ENCODE data around the gene HLA-B. TPM values are rescaled to one million over a fixed set of nuclear protein-coding genes. Genes with fewer than 3 reads are reported as not detected.

The HLA-B gene
- total RNA-seq, 6 experiments from 2014 or later: 232 to 1,122 (median 585) TPM

DNA sequence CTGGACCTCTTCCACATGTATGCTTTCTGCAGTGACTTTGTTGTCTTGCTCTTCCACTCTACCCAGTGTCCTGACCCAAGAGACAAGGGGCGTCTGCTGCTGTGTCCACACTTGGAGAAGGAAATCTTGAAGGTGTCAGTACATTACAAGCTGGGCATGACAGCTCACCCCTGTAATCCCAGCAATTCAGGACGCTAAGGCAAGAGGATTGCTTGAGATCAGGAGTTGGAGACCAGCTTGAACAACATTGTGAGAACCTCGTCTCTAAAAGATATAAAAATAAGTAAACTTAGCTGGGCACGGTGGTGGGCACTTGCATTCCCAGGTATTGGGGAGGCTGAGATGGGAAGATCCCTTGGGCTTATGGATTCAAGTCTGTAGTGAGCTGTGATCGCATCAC, 5.8 kb upstream of the HLA-B start:
- WGBS (ENCODE audit: insufficient coverage, low coverage, low lambda C conversion rate, missing lambda C conversion rate): 60% methylated on average over 5 of the region's 5 CpGs
- TF ChIP-seq CTCF (IDR thresholded peaks at IDR 0.05) (no peak), POLR2A (IDR thresholded peaks at IDR 0.05) (no peak)
- Histone ChIP-seq H3K36me3 (no peaks in the 10 kb centered on the region), H3K4me1 (no peaks in the 10 kb centered on the region), H3K9me3 (no peaks in the 10 kb centered on the region), H3K27me3 (no peaks in the 10 kb centered on the region), H3K27ac (no peak overlapping the region), H3K4me3 (no peak overlapping the region)
- intact Hi-C loops (cut with DNase I): loop anchor here in 1 of 2 donors (5.0 kb wide), 1 partner anchor 165 kb away; no protein-coding TSS in a partner anchor
- no peak for DNase-seq
- no peak for ATAC-seq

GRCh38 chr6:31359581-31359980, 2.6 kb upstream of the HLA-B start:
- peaks cover 0 to 2% (median 0%) of the 10 kb centered on the region in 4 donors for H3K36me3 ChIP-seq
- TF ChIP-seq POLR2A (IDR thresholded peaks at IDR 0.05) (no peak), CTCF (IDR thresholded peaks at IDR 0.05) (no peak)
- intact Hi-C loops (cut with DNase I): loop anchor here in 1 of 2 donors (10.0 kb wide), 1 partner anchor 75 kb away; no protein-coding TSS in a partner anchor
- no peaks in the 10 kb centered on the region for H3K27me3 ChIP-seq
- ATAC-seq (no peak), DNase-seq (no peak)
- H3K27ac ChIP-seq: no peak overlapping the region
- WGBS (ENCODE audit: insufficient coverage, low coverage, low lambda C conversion rate, missing lambda C conversion rate): 90% methylated on average over 1 of the region's 1 CpG
- no peaks in the 10 kb centered on the region for H3K9me3 ChIP-seq
- H3K4me1 ChIP-seq: no peaks in the 10 kb centered on the region
- no peak overlapping the region for H3K4me3 ChIP-seq

DNA sequence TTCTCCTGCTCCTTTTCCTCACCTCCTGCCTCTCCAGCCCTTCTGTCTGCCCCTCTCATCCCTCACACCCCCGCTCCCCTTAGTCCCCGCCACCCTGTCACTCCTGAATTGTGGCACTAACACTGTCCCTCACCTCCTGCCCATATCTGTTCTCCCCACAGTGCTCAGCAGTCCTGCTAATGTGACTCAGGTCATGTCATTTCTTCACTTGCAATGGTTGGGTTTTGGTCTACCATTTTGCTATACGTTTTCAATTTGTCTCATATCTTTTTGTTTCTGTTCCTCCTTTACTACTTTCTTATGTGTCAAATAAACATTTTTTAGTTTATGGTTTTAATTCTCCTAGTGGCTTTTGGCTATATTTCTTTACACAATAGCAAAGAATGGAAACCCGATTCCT, 1.3 kb upstream of the HLA-B start:
- intact Hi-C loops (cut with DNase I): loop anchor here in 1 of 2 donors (10.0 kb wide), 1 partner anchor 74 kb away; no protein-coding TSS in a partner anchor
- ATAC-seq: no peak
- Histone ChIP-seq H3K9me3 (no peaks in the 10 kb centered on the region), H3K4me1 (no peaks in the 10 kb centered on the region), H3K36me3 (peaks cover 0 to 2% (median 0%) of the 10 kb centered on the region in 4 donors), H3K27me3 (no peaks in the 10 kb centered on the region), H3K27ac (no peak overlapping the region), H3K4me3 (no peak overlapping the region)
- DNase-seq: no peak
- 39% methylated on average over 3 of the region's 4 CpGs for WGBS (ENCODE audit: insufficient coverage, low coverage, low lambda C conversion rate, missing lambda C conversion rate)
- TF ChIP-seq POLR2A (IDR thresholded peaks at IDR 0.05): no peak

GRCh38 chr6:31357886-31358285, 907 bp upstream of the HLA-B start:
- Histone ChIP-seq H3K4me1 (no peaks in the 10 kb centered on the region), H3K9me3 (no peaks in the 10 kb centered on the region), H3K27ac (peak overlapping the region in 2 of 3 donors; percentile 60 to 88), H3K27me3 (no peaks in the 10 kb centered on the region), H3K36me3 (peaks cover 0 to 2% (median 0%) of the 10 kb centered on the region in 4 donors), H3K4me3 (peak overlapping the region in 1 of 3 donors; percentile 55)
- ATAC-seq (peak in 2 of 4 donors; percentile 10 to 22), DNase-seq (no peak)
- 14% methylated on average over 3 of the region's 6 CpGs for WGBS (ENCODE audit: insufficient coverage, low coverage, low lambda C conversion rate, missing lambda C conversion rate)
- intact Hi-C loops (cut with DNase I): loop anchor here in 1 of 2 donors (10.0 kb wide), 1 partner anchor 73 kb away; no protein-coding TSS in a partner anchor
- no peak for TF ChIP-seq CTCF (IDR thresholded peaks at IDR 0.05)
- TF ChIP-seq POLR2A (IDR thresholded peaks at IDR 0.05): no peak

GRCh38 chr6:31356216-31356945, 598 bp downstream of the HLA-B start:
- H3K27me3 ChIP-seq: no peaks in the 10 kb centered on the region
- H3K36me3 ChIP-seq: peaks cover 0 to 2% (median 0%) of the 10 kb centered on the region in 4 donors
- H3K27ac ChIP-seq: peak overlapping the region in 2 of 3 donors; percentile 80 to 88
- no peaks in the 10 kb centered on the region for H3K9me3 ChIP-seq
- DNase-seq: peak; percentile 58 to 62 (median 62)
- WGBS (ENCODE audit: insufficient coverage, low coverage, low lambda C conversion rate, missing lambda C conversion rate): no CpG with 5 or more reads among the region's 83 CpGs
- peak overlapping the region; percentile 40 to 55 (median 49) for H3K4me3 ChIP-seq
- no peak for TF ChIP-seq CTCF (IDR thresholded peaks at IDR 0.05)
- TF ChIP-seq POLR2A (IDR thresholded peaks at IDR 0.05): no peak
- ATAC-seq: peak; percentile 52 to 59 (median 55)
- no peaks in the 10 kb centered on the region for H3K4me1 ChIP-seq
- intact Hi-C loops (cut with DNase I): loop anchor here in 1 of 2 donors (10.0 kb wide), 1 partner anchor 72 kb away; no protein-coding TSS in a partner anchor

All from right lobe of liver (tissue), 6 donors.